Myocyte (in vitro differentiated cells): ENCODE results near the gene CNTD1. TPM values are rescaled to one million over a fixed set of nuclear protein-coding genes. Genes with fewer than 3 reads are reported as not detected.

ENCODE experiments used
- microRNA-seq: library from miRNA; unstranded; fragments of <30 nt; microRNA quantifications from one replicate; pipeline ENCODE4, GENCODE V29; 2016
- total RNA-seq: library from RNA; depleted of rRNA; stranded (reverse); fragments of >200 nt; gene quantifications from 2 replicates; pipeline ENCODE4 v1.2.3, GENCODE V29; 2014

CNTD1 gene
- total RNA-seq, 1 donor from 2014 or later, result not detected

Small RNA genes lying within 50 kb of the gene (microRNA-seq; reads per million reads assigned to microRNA genes)
- not detected for gene MIR6781

Other genes starting within 250 kb of the CNTD1 start
- 0.56 and 0.88 TPM in 2 replicates for gene HSD17B1, start 245.9 kb upstream of the CNTD1 start, total RNA-seq
- 23.7 and 24.4 TPM in 2 replicates for gene COASY, start 236.7 kb upstream of the CNTD1 start, total RNA-seq
- gene MLX, start 231.8 kb upstream of the CNTD1 start, total RNA-seq, result 41.1 and 47.1 TPM in 2 replicates
- 1.2 and 2.3 TPM in 2 replicates for gene PSMC3IP, start 221.1 kb upstream of the CNTD1 start, total RNA-seq
- 44.5 and 60.6 TPM in 2 replicates for gene RETREG3, start 189.5 kb upstream of the CNTD1 start, total RNA-seq
- gene TUBG1, start 189.2 kb upstream of the CNTD1 start, total RNA-seq, result 79.8 and 91.1 TPM in 2 replicates
- gene TUBG2, start 139.6 kb upstream of the CNTD1 start, total RNA-seq, result 16.7 and 21.3 TPM in 2 replicates
- gene PLEKHH3, start 121.9 kb upstream of the CNTD1 start, total RNA-seq, result 49.1 and 58.6 TPM in 2 replicates
- 0.53 TPM in 1 of 2 replicates, not detected in the other for gene CCR10, start 117.0 kb upstream of the CNTD1 start, total RNA-seq
- 2.6 and 3.4 TPM in 2 replicates for gene CNTNAP1, start 116.3 kb upstream of the CNTD1 start, total RNA-seq
- gene EZH1, start 53.8 kb upstream of the CNTD1 start, total RNA-seq, result 24.6 and 28.6 TPM in 2 replicates
- gene RAMP2, start 37.6 kb upstream of the CNTD1 start, total RNA-seq, result 0.26 TPM in 1 of 2 replicates, not detected in the other
- gene VPS25, start 25.4 kb upstream of the CNTD1 start, total RNA-seq, result 60.8 and 63.7 TPM in 2 replicates
- 0.16 TPM in 1 of 2 replicates, not detected in the other for gene WNK4, start 18.3 kb upstream of the CNTD1 start, total RNA-seq
- gene COA3, start 157 bp upstream of the CNTD1 start, total RNA-seq, result 53.4 and 72.8 TPM in 2 replicates
- 73.5 and 124 TPM in 2 replicates for gene BECN1, start 25.4 kb downstream of the CNTD1 start, total RNA-seq
- gene PSME3, start 34.5 kb downstream of the CNTD1 start, total RNA-seq, result 88.9 and 103 TPM in 2 replicates
- 0.40 and 0.78 TPM in 2 replicates for gene AOC2, start 45.7 kb downstream of the CNTD1 start, total RNA-seq
- gene AOC3, start 52.3 kb downstream of the CNTD1 start, total RNA-seq, result 0.47 and 0.67 TPM in 2 replicates
- not detected in 2 replicates for gene G6PC1, start 101.9 kb downstream of the CNTD1 start, total RNA-seq
- 30.6 and 38.4 TPM in 2 replicates for gene AARSD1, start 165.6 kb downstream of the CNTD1 start, total RNA-seq
- 28.8 and 29.1 TPM in 2 replicates for gene PTGES3L, start 181.2 kb downstream of the CNTD1 start, total RNA-seq
- 8.8 and 14.8 TPM in 2 replicates for gene RUNDC1, start 181.7 kb downstream of the CNTD1 start, total RNA-seq
- 1,015 and 1,025 TPM in 2 replicates for gene RPL27, start 199.6 kb downstream of the CNTD1 start, total RNA-seq
- 18.5 and 23.6 TPM in 2 replicates for gene IFI35, start 207.9 kb downstream of the CNTD1 start, total RNA-seq
- 346 and 366 TPM in 2 replicates for gene VAT1, start 223.5 kb downstream of the CNTD1 start, total RNA-seq
- gene RND2, start 226.4 kb downstream of the CNTD1 start, total RNA-seq, result 0.35 and 0.78 TPM in 2 replicates